Esophagus muscularis mucosa (tissue), 4 donors: ENCODE measurements around the gene IFFO2.

Experiments
- EP300 ChIP-seq: sonication (generic); formaldehyde crosslinking; IDR thresholded peaks from one replicate; pipeline ENCODE4 v1.6.1; 2017; ENCODE audit warnings: antibody characterized with exemption
- POLR2A ChIP-seq: fragments of 450-650 bp; IDR thresholded peaks from one replicate; pipeline ENCODE4 v1.6.1; 2017; ENCODE audit warnings: antibody characterized with exemption, moderate library complexity, mild to moderate bottlenecking, low read depth
- POLR2AphosphoS5 ChIP-seq, 2 donors: sonication (generic); formaldehyde crosslinking; IDR thresholded peaks; one replicate each; pipeline ENCODE4 v1.6.1; 2017; ENCODE audit warnings: antibody characterized with exemption in 2 of 2
- TF ChIP-seq, protein P1 (sequence below), 3 experiments: fragments of 200-600 bp in 2 of 3; fragments of 450-650 bp in 1 of 3; sonication (generic) in 2 of 3; IDR thresholded peaks; one replicate each; pipeline ENCODE4 v1.5.1; 2017 to 2019; ENCODE audit warnings: antibody characterized with exemption in 3 of 3, mild to moderate bottlenecking in 2 of 3, moderate library complexity in 1 of 3

DNA sequence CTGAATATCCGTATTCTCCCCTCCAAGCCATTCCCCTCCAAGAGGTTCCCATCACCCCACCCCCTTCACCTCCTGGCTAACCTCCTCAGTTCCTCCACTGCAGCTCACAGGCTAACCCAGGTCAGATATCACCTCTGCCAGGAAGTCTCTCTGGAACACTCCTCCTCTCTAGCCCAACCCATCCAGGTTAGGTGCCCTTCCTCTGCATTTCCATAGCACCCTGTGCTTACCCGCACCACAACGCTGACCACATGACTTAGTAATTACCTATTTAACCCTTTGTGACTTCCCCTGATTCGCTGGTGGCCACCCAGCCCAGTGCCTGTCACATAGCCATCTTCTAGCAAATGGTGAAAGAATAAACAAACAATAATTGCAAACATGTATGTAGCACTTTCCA is 49.5 kb upstream of the IFFO2 start:
- TF ChIP-seq, protein P1, sequence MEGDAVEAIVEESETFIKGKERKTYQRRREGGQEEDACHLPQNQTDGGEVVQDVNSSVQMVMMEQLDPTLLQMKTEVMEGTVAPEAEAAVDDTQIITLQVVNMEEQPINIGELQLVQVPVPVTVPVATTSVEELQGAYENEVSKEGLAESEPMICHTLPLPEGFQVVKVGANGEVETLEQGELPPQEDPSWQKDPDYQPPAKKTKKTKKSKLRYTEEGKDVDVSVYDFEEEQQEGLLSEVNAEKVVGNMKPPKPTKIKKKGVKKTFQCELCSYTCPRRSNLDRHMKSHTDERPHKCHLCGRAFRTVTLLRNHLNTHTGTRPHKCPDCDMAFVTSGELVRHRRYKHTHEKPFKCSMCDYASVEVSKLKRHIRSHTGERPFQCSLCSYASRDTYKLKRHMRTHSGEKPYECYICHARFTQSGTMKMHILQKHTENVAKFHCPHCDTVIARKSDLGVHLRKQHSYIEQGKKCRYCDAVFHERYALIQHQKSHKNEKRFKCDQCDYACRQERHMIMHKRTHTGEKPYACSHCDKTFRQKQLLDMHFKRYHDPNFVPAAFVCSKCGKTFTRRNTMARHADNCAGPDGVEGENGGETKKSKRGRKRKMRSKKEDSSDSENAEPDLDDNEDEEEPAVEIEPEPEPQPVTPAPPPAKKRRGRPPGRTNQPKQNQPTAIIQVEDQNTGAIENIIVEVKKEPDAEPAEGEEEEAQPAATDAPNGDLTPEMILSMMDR (IDR thresholded peaks at IDR 0.05), result no peak
- TF ChIP-seq POLR2A (no peak), POLR2AphosphoS5 (IDR thresholded peaks at IDR 0.05) (no peak), EP300 (no peak)
